Activated T-helper 1 cell treated with anti-CD3 and anti-CD28 coated beads, Interleukin-2, amount 50 U/mL, for 16 hours (primary cell): Measurements from ENCODE around the gene SPSB2.
A peak's percentile ranks its signal among the peaks of the same experiment; 100 is the strongest.
"Not testable (repeated sequence)": the region's sequence is repeated elsewhere in the genome, so short reads cannot be mapped to it uniquely, and the experiment has no call there.

Experiments used
- DNase-seq, 2 donors: peaks; one replicate each; pipeline ENCODE4 v3.0.0-alpha.2; 2020; ENCODE audit warnings: low read depth in 1 of 2, low spot score in 1 of 2

The SPSB2 gene

GRCh38 chr12:6871052-6871957 is 1.8 kb downstream of the SPSB2 start:
- DNase-seq = no peak

- DNase-seq = not testable (repeated sequence)
Measured at GRCh38 chr12:6870304-6870703, 2.8 kb downstream of the SPSB2 start.

GRCh38 chr12:6869049-6870021 is 3.8 kb downstream of the SPSB2 start:
- peak; percentile 74 to 78 for DNase-seq

- no peak for DNase-seq
Measured at GRCh38 chr12:6868211-6869048, 4.7 kb downstream of the SPSB2 start.

- DNase-seq = peak; percentile 55 to 74
Measured at GRCh38 chr12:6867413-6868210, 5.5 kb downstream of the SPSB2 start, which contains the start of gene TPI1. TPI1 (plus strand) TSS chr12:6867531; CDS start chr12:6867567, 36 bp downstream.

- no peak for DNase-seq
Measured at GRCh38 chr12:6866920-6867412, 6.1 kb downstream of the SPSB2 start.

- no peak for DNase-seq
Measured at GRCh38 chr12:6866163-6866919, 6.8 kb downstream of the SPSB2 start.

GRCh38 chr12:6865307-6865706 is 7.8 kb downstream of the SPSB2 start:
- not testable (repeated sequence) for DNase-seq

- no peak for DNase-seq
Measured at GRCh38 chr12:6863586-6864321, 9.3 kb downstream of the SPSB2 start.

GRCh38 chr12:6863033-6863432 is 10.1 kb downstream of the SPSB2 start:
- no peak for DNase-seq

GRCh38 chr12:6861391-6861790 is 11.7 kb downstream of the SPSB2 start:
- no peak for DNase-seq

- DNase-seq = no peak
Measured at GRCh38 chr12:6860942-6861341, 12.2 kb downstream of the SPSB2 start.

- no peak for DNase-seq
Measured at GRCh38 chr12:6860116-6860515, 13.0 kb downstream of the SPSB2 start.

GRCh38 chr12:6858799-6859198 is 14.3 kb downstream of the SPSB2 start:
- no peak for DNase-seq

- DNase-seq = no peak
Measured at GRCh38 chr12:6855322-6855721, 17.8 kb downstream of the SPSB2 start.

- DNase-seq = no peak
Measured at GRCh38 chr12:6854036-6854435, 19.1 kb downstream of the SPSB2 start.

GRCh38 chr12:6853626-6854025 is 19.5 kb downstream of the SPSB2 start:
- no peak for DNase-seq

- DNase-seq = peak in 1 of 2 donors; percentile 52
Measured at GRCh38 chr12:6852651-6853354, 20.3 kb downstream of the SPSB2 start.
